ENCODE data around the gene TCF19. TPM values are rescaled to one million over a fixed set of nuclear protein-coding genes. Genes with fewer than 3 reads are reported as not detected.

Gene TCF19
- total RNA-seq, 1 experiment from 2014 or later = 15.0 TPM

DNA sequence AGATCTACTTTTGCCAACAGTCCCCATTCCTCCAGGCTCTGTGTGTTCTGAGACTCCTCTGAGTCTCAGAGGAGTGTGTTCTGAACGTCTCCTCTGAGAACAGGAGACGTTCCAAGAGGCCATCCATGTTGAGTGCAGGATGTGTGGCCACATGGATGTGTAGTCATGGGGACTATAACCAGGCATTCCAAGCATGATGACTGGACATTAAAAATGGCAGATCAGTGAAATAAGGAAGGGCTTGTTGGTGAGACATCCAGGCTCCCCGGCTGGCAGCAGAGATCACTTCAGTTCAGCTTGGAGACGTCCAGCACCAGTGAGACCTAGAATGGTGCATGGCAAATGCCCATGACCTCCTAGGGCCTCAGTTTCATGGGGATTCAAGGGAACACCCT, 46.4 kb downstream of the TCF19 start:
- no peak overlapping the region for H3K4me3 Mint-ChIP-seq
- peak overlapping the region in 1 of 3 experiments; percentile 37; a peak in 2 of 7 replicates for H3K27ac Mint-ChIP-seq
- Histone ChIP-seq H3K27ac (ENCODE audit: insufficient read length, low read depth, low read length) (no peak overlapping the region), H2BK5ac (ENCODE audit: insufficient read length, low read length) (no peak overlapping the region), H3K4me1 (ENCODE audit: insufficient read depth, low read length) (peaks cover 13% of the 10 kb centered on the region; the same call in 1 of the 2 replicates), H4K8ac (replicated peaks; ENCODE audit: insufficient read length, low read depth, low read length) (no peak overlapping the region), H3K79me1 (ENCODE audit: insufficient read depth, low read depth, low read length, poor library complexity, severe bottlenecking) (no peaks in the 10 kb centered on the region), H3K27me3 (ENCODE audit: insufficient read depth, low read length) (no peaks in the 10 kb centered on the region), H2BK15ac (ENCODE audit: low read depth, low read length) (no peak overlapping the region), H3K14ac (ENCODE audit: insufficient read depth, low read length) (no peak overlapping the region), H2BK12ac (ENCODE audit: insufficient read length, low read depth, low read length) (no peak overlapping the region), H2AFZ (ENCODE audit: low read length) (no peak overlapping the region), H3K18ac (ENCODE audit: insufficient read length, low read depth, low read length) (no peak overlapping the region), H3K56ac (ENCODE audit: insufficient read length, low read depth, low read length) (no peak overlapping the region), H3K23ac (ENCODE audit: insufficient read length, low read depth, low read length) (no peak overlapping the region), H3K23me2 (ENCODE audit: insufficient read length, low read depth, low read length, poor library complexity, severe bottlenecking) (peaks cover 4% of the 10 kb centered on the region), H4K91ac (ENCODE audit: insufficient read length, low read depth, low read length) (no peak overlapping the region), H4K5ac (ENCODE audit: insufficient read length, low read depth, low read length) (no peak overlapping the region), H3K4me2 (ENCODE audit: insufficient read depth, insufficient read length, low read length) (no peak overlapping the region), H3K9ac (ENCODE audit: extremely low read depth, insufficient read length, low read length) (no peak overlapping the region), H3K4ac (ENCODE audit: low read depth, low read length) (no peak overlapping the region), H3K79me2 (ENCODE audit: insufficient read depth, low read length) (no peaks in the 10 kb centered on the region), H4K20me1 (ENCODE audit: control insufficient read depth, insufficient read depth, insufficient read length) (no peaks in the 10 kb centered on the region), H2BK20ac (ENCODE audit: low read depth, low read length, poor library complexity, severe bottlenecking) (no peak overlapping the region), H3K9me3 (ENCODE audit: control insufficient read depth, low read depth, low read length) (no peaks in the 10 kb centered on the region), H2AK5ac (ENCODE audit: insufficient read length, low read length) (no peak overlapping the region), H2BK120ac (ENCODE audit: low read depth, low read length, poor library complexity, severe bottlenecking) (no peak overlapping the region), H3T11ph (ENCODE audit: low read length) (no peak overlapping the region)
- TF ChIP-seq CTCF (conservative IDR thresholded peaks at IDR 0.05) = no peak
- H3K27me3 Mint-ChIP-seq (ENCODE audit: low read depth) = peaks cover 6% of the 10 kb centered on the region; the same call in 1 of the 2 replicates
- DNase-seq = no peak
- peaks cover 4 to 9% (median 5%) of the 10 kb centered on the region in 3 experiments; a peak in 5 of 7 replicates for H3K36me3 Mint-ChIP-seq (ENCODE audit: insufficient read depth in 1 of 3, low read depth in 3 of 3)
- peaks cover 5 to 7% of the 10 kb centered on the region in 2 experiments for H3K9me3 Mint-ChIP-seq
- peaks cover 23 to 24% of the 10 kb centered on the region in 2 experiments for H3K4me1 Mint-ChIP-seq
- WGBS (ENCODE audit: extremely low coverage, insufficient read length, low lambda C conversion rate) = no CpG with 5 or more reads among the region's 4 CpGs

Measured in H9 (cell line).